ENCODE measurements around the gene PIGN. TPM values are rescaled to one million over a fixed set of nuclear protein-coding genes. Genes with fewer than 3 reads are reported as not detected.

Gene PIGN
- total and polyA plus RNA-seq, 2 donors (not counting 3 experiments of a cell fraction or from before 2014, with no cell fraction given): 13.7 to 26.1 TPM

GRCh38 chr18:62017618-62018017 is 169.2 kb downstream of the PIGN start:
- ChIA-PET CTCF (interaction anchor here (0.7 to 1.1 kb wide), 2 partner anchors 9 to 381 kb away, joined by 3 read pairs; no protein-coding TSS in a partner anchor), POLR2A (no interaction called here)
- no peak overlapping the region for H3K27ac ChIP-seq (ENCODE audit: insufficient read depth, low read depth, low read length)
- no peaks in the 10 kb centered on the region for H3K9me1 ChIP-seq (replicated peaks; ENCODE audit: control insufficient read depth, extremely low read depth, insufficient read depth, low read length)
- no peaks in the 10 kb centered on the region for H3K4me1 ChIP-seq (ENCODE audit: control insufficient read depth, extremely low read depth, insufficient read depth, low read length)
- H3K9ac ChIP-seq (replicated peaks; ENCODE audit: extremely low read depth, insufficient read depth, low read length): no peak overlapping the region
- H3K4me2 ChIP-seq (ENCODE audit: insufficient read depth, low read length): no peak overlapping the region
- H3K9me3 ChIP-seq (replicated peaks; ENCODE audit: control insufficient read depth, insufficient read depth, low read length): no peaks in the 10 kb centered on the region
- H4K20me1 ChIP-seq (replicated peaks; ENCODE audit: control insufficient read depth, extremely low read depth, insufficient read depth, low read length): no peaks in the 10 kb centered on the region
- H3K36me3 ChIP-seq (ENCODE audit: control insufficient read depth in 2 of 2, extremely low read depth in 1 of 2, insufficient read depth in 2 of 2, low read length in 2 of 2): no peaks in the 10 kb centered on the region
- H3K27me3 ChIP-seq (ENCODE audit: control insufficient read depth in 2 of 2, insufficient read depth in 2 of 2, low read length in 2 of 2): no peaks in the 10 kb centered on the region
- TF ChIP-seq CTCF (IDR thresholded peaks at IDR 0.05; ENCODE audit: extremely low read depth in 1 of 2, insufficient read depth in 1 of 2, low read depth in 1 of 2, low read length in 2 of 2) (no peak), JUN (IDR thresholded peaks at IDR 0.05; ENCODE audit: borderline replicate concordance, insufficient read depth, insufficient read length, low read depth) (no peak), POLR2AphosphoS5 (IDR thresholded peaks at IDR 0.05; ENCODE audit: insufficient read depth, low read depth, low read length) (no peak), FOS (IDR thresholded peaks at IDR 0.05; ENCODE audit: borderline replicate concordance, insufficient read depth, low read length) (no peak), MYC (IDR thresholded peaks at IDR 0.05; ENCODE audit: low read depth, low read length) (no peak), EZH2 (IDR thresholded peaks at IDR 0.05; ENCODE audit: borderline replicate concordance, low read depth, low read length, severe bottlenecking) (no peak), POLR2A (IDR thresholded peaks at IDR 0.05; ENCODE audit: low read depth, low read length) (no peak), GATA2 (IDR thresholded peaks at IDR 0.05; ENCODE audit: insufficient read depth, insufficient read length, low read depth, low read length) (no peak)
- TF ChIP-seq, protein P1, sequence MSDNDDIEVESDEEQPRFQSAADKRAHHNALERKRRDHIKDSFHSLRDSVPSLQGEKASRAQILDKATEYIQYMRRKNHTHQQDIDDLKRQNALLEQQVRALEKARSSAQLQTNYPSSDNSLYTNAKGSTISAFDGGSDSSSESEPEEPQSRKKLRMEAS (IDR thresholded peaks at IDR 0.05; ENCODE audit: insufficient read depth, insufficient read length): no peak
- DNase-seq (ENCODE audit: low read depth, low spot score) (no peak), FAIRE-seq (no peak)
- dilution Hi-C loops (cut with MboI; ENCODE audit: extremely low pct_ligation_motif_present, low sequenced_read_pairs): no loop called here
- no peak overlapping the region for H2AFZ ChIP-seq (ENCODE audit: low read depth, low read length)
- intact Hi-C loops (cut with micrococcal nuclease): no loop called here
- H3K4me3 ChIP-seq (replicated peaks in 1 of 3; ENCODE audit: insufficient read depth in 1 of 3, low read depth in 1 of 3, low read length in 3 of 3): no peak overlapping the region
- no peaks in the 10 kb centered on the region for H3K79me2 ChIP-seq (ENCODE audit: control insufficient read depth, insufficient read depth, low read length)
- no TSS peak for BruUV-seq (replicated peaks)

Data from endothelial cell of umbilical vein (primary cell).